ENCODE measurements around the gene SHISA7. TPM values are rescaled to one million over a fixed set of nuclear protein-coding genes. Genes with fewer than 3 reads are reported as not detected.
A peak's percentile ranks its signal among the peaks of the same experiment; 100 is the strongest.

Gene SHISA7
- total RNA-seq, 1 donor from 2014 or later = not detected

DNA sequence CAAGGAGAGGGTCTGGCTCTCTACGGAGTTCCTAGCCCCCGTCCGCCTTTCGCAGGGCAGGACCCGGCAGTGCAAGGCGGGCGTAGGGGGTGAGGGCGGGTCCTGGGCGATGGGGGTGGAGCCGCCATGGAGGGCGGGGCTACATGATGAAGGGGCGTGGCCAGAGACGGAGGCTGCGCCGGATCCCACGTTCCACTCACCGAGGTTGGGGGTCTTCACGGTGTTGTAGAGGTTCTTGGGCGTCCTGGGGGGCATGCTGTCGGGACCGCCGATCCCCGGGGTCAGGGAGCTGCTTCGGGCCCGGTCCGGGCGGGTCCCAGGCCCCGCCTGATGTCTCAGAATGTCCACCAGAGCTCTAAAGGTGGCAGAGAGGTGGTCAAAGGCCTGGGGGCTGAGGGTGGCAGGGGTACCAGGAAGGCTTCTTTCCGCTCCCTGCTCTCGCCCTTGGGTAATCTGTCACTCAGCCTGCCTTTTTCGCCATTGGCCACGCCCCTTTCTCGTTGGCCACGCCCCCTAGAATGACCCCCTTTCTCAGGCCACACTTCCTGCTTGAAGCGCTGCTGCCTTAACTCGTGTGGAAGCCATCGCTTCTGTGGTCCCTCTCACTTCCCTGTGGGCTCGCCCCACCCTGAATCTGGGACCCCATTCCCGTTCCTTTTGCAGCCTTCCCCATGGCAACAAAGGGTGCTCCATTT is 2.5 kb downstream of the SHISA7 start:
- peaks cover 3% of the 10 kb centered on the region for H3K36me3 Mint-ChIP-seq (ENCODE audit: low read depth)
- no peak overlapping the region for H3K27ac Mint-ChIP-seq (ENCODE audit: unreplicated experiment)
- DNase-seq (ENCODE audit: low spot score) = no peak
- TF ChIP-seq, protein P1, sequence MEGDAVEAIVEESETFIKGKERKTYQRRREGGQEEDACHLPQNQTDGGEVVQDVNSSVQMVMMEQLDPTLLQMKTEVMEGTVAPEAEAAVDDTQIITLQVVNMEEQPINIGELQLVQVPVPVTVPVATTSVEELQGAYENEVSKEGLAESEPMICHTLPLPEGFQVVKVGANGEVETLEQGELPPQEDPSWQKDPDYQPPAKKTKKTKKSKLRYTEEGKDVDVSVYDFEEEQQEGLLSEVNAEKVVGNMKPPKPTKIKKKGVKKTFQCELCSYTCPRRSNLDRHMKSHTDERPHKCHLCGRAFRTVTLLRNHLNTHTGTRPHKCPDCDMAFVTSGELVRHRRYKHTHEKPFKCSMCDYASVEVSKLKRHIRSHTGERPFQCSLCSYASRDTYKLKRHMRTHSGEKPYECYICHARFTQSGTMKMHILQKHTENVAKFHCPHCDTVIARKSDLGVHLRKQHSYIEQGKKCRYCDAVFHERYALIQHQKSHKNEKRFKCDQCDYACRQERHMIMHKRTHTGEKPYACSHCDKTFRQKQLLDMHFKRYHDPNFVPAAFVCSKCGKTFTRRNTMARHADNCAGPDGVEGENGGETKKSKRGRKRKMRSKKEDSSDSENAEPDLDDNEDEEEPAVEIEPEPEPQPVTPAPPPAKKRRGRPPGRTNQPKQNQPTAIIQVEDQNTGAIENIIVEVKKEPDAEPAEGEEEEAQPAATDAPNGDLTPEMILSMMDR (IDR thresholded peaks at IDR 0.05) = no peak
- H3K4me3 Mint-ChIP-seq (ENCODE audit: unreplicated experiment) = no peak overlapping the region
- peaks cover 66% of the 10 kb centered on the region for H3K27me3 Mint-ChIP-seq (ENCODE audit: low read depth)
- H3K9me3 Mint-ChIP-seq (ENCODE audit: low read depth) = peaks cover 3% of the 10 kb centered on the region
- H3K4me1 Mint-ChIP-seq (ENCODE audit: low read depth) = peaks cover 14% of the 10 kb centered on the region

DNA sequence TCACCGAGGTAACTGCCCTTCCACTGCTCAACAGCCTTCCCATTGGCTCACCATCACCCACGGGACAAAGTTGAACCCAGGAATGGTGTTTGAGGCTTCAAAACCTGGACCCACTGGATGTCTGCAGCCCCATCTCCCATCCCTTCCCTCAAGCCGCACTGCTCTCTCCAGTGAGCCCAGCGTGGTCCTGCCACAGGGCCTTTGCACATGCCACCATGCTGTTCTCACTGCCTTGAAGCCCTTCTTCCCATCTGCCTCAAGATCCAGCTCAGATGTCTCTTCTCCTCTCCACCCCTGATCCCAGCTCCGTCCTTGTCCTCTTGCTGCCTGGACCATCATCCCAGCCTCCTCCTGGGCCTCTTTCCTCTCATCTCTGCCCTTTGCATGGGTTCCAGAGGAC is 4.0 kb downstream of the SHISA7 start:
- Mint-ChIP-seq H3K9me3 (ENCODE audit: low read depth) (peaks cover 3% of the 10 kb centered on the region), H3K27ac (ENCODE audit: unreplicated experiment) (no peak overlapping the region), H3K27me3 (ENCODE audit: low read depth) (peaks cover 51% of the 10 kb centered on the region), H3K4me1 (ENCODE audit: low read depth) (peaks cover 14% of the 10 kb centered on the region), H3K36me3 (ENCODE audit: low read depth) (peaks cover 3% of the 10 kb centered on the region), H3K4me3 (ENCODE audit: unreplicated experiment) (no peak overlapping the region)
- TF ChIP-seq, protein P1 (IDR thresholded peaks at IDR 0.05) = no peak
- no peak for DNase-seq (ENCODE audit: low spot score)

DNA sequence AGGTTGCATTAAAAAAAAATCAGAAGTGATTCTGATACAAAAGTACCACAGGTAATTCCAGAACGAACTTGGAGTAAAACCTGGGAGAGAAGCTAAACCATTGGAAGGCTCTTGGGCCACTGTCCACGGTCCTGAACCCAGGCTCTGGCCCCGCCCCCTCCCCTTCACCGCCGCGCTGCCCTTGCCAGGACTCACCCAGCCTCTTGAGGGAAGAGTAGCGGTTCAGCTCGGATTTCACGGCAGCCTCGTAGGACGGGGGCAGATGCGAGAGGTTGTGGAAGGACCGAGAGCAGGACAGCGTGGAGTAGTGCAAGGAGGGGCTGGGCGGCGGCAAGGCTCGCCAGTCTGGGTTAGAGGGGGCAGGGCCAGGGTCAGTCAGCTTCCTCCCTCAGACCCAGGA is 5.7 kb downstream of the SHISA7 start:
- Mint-ChIP-seq H3K9me3 (ENCODE audit: low read depth) (peaks cover 3% of the 10 kb centered on the region), H3K27me3 (ENCODE audit: low read depth) (peaks cover 40% of the 10 kb centered on the region), H3K27ac (ENCODE audit: unreplicated experiment) (peak overlapping the region; percentile 36), H3K4me3 (ENCODE audit: unreplicated experiment) (no peak overlapping the region), H3K4me1 (ENCODE audit: low read depth) (peaks cover 12% of the 10 kb centered on the region), H3K36me3 (ENCODE audit: low read depth) (peaks cover 3% of the 10 kb centered on the region)
- DNase-seq (ENCODE audit: low spot score) = no peak
- TF ChIP-seq, protein P1 (IDR thresholded peaks at IDR 0.05) = no peak

DNA sequence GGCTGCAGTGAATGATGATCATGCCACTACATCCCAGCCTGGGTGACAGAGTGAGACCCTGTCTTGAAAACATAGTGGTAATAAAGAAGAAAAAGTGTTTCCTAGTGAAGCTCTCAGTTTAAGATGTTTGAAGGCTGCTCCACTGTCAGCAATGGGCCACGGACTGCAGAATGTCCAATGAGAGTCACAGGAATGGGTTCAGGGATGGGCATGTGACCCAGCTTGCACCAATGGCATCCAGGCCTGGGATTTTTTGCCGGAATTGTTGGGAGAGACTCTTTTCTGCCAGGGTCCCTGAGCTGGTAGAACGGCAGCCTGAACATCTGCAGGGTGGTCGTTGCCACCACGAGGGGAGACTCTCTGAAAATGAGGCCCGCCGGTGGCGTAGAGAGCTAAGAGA is 6.3 kb downstream of the SHISA7 start:
- Mint-ChIP-seq H3K27me3 (ENCODE audit: low read depth) (peaks cover 37% of the 10 kb centered on the region), H3K36me3 (ENCODE audit: low read depth) (peaks cover 3% of the 10 kb centered on the region), H3K9me3 (ENCODE audit: low read depth) (peaks cover 3% of the 10 kb centered on the region), H3K4me3 (ENCODE audit: unreplicated experiment) (no peak overlapping the region), H3K27ac (ENCODE audit: unreplicated experiment) (no peak overlapping the region), H3K4me1 (ENCODE audit: low read depth) (peaks cover 12% of the 10 kb centered on the region)
- TF ChIP-seq, protein P1 (IDR thresholded peaks at IDR 0.05) = no peak
- DNase-seq (ENCODE audit: low spot score) = no peak

DNA sequence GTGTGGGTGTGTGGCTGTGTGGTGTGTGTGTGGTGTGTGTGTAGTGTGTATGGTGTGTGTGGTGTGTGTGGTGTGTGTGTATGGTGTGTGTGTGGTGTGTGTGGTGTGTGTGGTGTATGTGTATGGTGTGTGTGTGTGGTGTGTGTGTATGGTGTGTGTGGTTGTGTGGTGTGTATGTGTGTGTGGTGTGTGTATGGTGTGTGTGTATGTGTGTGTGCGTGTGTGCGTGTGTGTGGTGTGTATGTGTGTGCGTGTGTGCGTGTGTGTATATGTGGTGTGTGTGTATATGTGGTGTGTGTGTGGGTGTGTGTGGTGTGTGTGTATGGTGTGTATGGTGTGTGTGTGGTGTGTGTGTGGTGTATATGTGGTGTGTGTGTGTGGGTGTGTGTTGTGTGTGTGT is 8.1 kb downstream of the SHISA7 start:
- no peak for DNase-seq (ENCODE audit: low spot score)
- Mint-ChIP-seq H3K4me1 (ENCODE audit: low read depth) (no peaks in the 10 kb centered on the region), H3K27me3 (ENCODE audit: low read depth) (peaks cover 23% of the 10 kb centered on the region), H3K36me3 (ENCODE audit: low read depth) (no peaks in the 10 kb centered on the region), H3K9me3 (ENCODE audit: low read depth) (peaks cover 3% of the 10 kb centered on the region), H3K4me3 (ENCODE audit: unreplicated experiment) (no peak overlapping the region), H3K27ac (ENCODE audit: unreplicated experiment) (no peak overlapping the region)
- TF ChIP-seq, protein P1 (IDR thresholded peaks at IDR 0.05) = no peak
